ENCODE data around the gene PHF5A. TPM values are rescaled to one million over a fixed set of nuclear protein-coding genes. Genes with fewer than 3 reads are reported as not detected.

Gene PHF5A
- total RNA-seq, 2 donors from 2014 or later: 27.5 to 33.5 TPM

DNA sequence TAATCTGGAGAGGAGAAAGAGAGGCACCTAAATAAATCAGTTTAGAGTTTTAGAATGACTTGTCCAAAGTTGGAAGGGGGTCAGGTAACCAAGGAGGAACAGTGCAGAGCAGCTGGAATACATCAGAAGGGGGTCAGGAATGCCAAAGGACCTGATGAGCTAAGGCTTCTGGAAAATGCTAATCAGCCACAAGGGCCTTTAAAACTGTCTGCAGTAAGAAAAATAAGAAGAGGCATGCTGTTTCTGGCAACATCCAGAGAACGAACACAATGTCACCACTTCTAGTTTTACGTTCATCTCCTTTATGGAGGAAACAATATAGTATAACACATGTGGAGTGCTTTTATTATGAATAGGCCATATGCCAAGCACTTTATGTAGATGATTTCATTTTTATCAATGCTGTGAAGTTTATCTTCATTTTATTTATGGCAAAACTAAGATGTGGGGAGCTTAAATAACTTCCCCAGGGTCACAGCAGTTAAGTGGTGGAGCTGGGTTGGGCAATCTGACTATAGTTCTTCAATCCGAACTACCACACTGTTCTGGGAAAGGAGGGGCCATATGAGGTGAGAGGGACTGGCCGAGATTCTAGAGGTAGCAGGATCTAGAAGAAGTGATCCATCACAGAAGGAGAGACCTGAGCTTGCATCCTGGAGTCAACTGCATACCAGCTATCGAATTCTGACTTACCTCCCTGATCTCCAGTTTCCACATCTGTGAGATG, 23.0 kb upstream of the PHF5A start:
- DNase-seq (ENCODE audit: low spot score): no peak
- intact Hi-C loops (cut with DNase I): loop anchor here in 1 of 2 donors (2.0 kb wide), 1 partner anchor 47 kb away; no protein-coding TSS in a partner anchor

DNA sequence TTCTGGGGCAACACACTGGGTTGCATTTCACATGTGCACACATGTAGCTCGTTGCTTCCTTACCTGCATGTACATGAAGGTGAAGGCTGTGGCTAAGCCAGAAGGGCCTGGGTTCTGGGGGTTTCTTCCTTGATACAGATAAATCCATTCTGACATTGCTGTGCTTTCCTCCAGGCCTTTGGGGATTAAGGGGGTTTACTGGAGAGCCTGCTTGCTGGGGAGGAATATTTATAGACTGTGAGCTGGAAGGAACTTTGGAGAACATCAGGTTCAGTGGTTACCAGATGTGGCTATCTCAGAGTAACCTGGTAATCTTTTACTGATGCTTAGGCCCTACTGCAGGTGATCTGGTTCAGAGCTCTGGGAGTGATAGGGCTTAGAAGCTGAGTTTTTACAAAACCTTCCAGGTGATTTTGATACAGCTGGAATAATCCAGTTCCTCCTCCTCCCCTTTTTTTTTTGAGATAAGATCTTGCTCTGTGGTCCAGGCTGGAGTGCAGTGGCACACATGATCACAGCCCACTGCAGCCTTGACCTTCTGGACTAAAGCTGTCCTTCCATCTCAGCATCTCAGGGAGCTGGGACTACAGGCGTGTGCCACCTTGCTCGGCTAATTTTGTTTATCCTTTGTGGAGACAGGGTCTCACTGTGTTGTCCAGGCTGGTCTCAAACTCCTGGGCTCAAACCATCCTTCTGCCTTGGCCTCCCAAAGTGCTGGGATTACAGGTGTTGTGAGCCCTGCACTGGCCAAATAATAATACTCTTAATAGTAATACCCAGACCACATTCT, 20.3 kb upstream of the PHF5A start:
- DNase-seq (ENCODE audit: low spot score): peak; percentile 45
- intact Hi-C loops (cut with DNase I): no loop called here

DNA sequence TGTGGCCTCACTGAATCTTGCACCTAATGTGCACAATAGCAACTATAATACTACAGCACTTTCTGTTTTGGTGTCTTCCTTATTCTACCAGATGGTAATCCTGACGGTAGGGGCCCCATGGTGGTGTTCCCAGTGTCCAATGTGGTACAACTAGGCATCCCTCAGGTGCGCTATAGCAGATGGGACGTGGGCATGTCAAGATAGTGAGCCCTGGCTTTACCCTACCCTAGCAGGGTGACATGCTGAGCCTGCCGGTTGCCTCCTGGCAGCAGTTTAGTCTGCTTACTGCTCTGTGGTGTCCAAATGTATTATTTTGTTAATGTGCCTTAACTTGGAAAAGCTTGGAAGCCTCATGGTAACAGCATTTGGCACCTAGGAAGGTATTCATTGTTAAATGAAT, 19.6 kb upstream of the PHF5A start:
- peak; percentile 43 for DNase-seq (ENCODE audit: low spot score)
- intact Hi-C loops (cut with DNase I): no loop called here

DNA sequence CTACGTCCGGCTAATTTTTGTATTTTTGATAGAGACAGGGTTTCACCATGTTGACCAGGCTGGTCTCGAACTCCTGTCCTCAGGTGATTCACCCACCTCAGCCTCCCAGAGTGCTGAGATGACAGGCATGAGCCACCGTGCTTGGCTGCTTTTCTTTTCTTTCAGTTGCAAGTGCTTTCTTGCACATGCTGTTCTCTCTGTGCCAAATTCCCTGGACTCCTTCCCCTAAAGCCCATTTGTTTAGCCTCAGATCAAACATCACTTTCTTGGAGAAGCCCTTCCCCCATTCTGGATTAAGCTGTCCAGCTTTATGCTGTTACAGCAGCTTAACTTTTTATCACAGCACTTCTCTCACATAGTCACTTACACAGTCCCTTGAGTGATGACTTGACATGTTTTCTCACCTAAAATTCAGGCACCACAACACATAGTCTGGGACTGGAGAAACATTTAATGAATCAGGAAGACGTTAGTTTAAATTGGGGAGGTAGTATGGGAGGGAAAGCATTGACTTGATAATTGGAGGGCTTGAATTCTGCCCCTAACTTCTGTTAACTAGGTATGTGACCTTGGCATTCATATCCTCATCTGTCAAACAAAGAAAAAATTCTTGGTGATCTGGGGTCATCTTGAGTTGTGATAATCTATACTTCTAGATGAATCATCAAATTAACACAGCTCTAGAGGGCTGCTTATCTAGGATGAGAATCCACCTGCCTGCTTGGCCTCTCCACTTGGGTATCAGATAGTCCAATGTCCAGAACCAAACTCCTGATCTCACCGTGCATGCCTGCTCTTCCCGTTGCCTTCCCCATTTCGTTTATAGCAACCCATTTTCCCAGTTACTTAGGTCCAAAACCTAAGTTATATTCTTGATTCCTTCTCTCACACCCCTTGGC, 18.8 kb upstream of the PHF5A start:
- intact Hi-C loops (cut with DNase I): no loop called here
- peak; percentile 22 for DNase-seq (ENCODE audit: low spot score)

DNA sequence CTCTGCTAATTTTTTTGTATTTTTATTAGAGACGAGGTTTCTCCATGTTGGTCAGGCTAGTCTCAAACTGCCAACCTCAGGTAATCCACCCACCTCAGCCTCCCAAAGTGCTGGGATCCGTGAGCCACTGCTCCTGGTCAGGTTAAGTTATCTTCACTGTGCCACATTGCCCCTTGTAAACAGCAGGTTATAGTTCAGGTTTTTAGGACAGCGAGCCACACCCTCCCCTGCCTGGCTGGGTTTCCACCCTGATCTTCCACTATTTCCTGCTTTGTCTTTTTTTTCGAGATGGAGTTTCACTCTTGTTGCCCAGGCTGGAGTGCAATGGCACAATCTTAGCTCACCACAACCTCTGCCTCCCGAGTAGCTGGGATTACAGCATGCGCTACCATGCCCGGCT, 16.5 kb upstream of the PHF5A start:
- peak; percentile 24 for DNase-seq (ENCODE audit: low spot score)
- intact Hi-C loops (cut with DNase I): no loop called here

DNA sequence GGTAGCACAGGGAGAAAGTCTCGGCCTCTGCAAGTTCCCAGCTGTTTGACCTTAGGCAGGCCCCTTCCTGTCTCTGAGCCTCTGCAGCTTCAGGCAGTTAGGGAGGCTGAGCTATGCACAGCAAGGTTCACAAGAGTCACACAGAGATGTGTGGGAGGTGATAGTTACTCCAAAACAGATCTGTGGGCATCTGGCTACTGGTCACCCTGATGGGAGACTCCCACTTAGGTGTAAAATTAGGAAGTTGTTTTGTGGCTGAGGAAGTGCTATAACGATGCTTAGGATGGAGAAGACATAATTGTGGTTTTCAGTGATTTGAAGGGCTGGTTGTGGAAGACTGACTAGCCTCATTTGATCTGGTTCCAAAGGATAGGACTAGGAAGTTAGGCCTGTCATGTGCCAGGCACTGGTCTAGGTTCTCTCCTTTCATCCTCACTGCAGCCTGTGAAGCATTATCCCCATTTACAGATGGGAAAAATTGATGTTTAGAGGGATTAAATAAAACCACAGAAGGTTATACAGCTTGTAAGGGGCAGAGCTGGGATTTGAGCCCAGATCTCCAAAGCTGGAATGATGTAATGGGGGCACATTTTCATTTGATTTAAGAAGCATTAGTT, 13.9 kb upstream of the PHF5A start:
- DNase-seq (ENCODE audit: low spot score): no peak
- intact Hi-C loops (cut with DNase I): no loop called here

DNA sequence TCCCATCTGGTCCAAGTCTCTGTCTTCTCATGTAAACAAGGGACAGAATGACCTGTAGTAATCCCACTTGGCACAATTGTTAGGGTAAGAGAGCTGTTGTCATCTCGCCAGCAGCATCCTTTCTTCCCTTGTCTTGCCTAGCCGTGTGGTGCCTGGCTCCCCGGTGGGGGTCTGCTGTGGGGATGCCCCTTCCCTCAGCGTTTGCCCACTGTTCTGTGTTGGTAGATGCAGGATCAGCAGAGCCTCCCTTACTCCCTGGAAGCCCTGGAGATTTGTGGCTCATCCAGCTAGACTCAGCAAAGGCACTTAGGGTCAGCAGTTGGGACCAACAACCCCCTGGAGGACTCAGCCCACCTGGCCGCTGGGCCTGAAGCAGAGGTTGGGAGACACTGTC, 13.4 kb upstream of the PHF5A start:
- peak; percentile 55 for DNase-seq (ENCODE audit: low spot score)
- intact Hi-C loops (cut with DNase I): no loop called here

DNA sequence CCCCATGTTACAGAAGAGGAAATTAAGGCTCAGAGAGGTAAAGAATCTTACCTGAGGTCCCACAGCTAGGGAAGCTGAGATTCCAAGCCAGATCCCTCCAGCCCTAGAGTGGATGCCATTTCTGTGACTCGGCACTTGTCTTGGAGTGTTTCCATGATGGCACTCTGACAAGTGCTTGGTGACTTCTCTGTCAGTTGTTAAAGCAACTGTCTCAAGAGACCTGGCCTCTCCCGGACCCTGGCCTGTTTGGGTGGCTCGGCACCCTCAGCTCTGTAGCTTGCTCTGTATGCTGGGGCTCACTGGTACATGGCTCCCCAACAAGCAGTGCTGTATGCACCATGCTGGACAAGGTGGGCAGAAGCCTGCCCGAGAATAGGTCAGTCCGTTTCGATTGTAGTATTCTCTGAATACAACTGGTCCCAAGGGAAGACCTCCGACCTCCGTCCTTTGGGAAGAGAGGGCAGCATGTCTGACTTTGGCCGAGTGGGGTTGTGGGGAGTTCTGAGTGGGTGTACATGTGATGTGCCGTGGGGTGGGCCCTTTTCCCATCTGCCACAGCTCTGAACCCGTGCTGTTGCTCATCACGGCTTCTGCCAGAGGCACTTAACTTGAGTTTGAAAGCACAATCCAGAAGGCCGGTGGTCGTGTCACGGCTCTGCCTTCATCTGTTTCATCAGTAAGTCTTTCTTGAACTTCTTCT, 12.8 kb upstream of the PHF5A start:
- intact Hi-C loops (cut with DNase I): no loop called here
- DNase-seq (ENCODE audit: low spot score): peak; percentile 65

DNA sequence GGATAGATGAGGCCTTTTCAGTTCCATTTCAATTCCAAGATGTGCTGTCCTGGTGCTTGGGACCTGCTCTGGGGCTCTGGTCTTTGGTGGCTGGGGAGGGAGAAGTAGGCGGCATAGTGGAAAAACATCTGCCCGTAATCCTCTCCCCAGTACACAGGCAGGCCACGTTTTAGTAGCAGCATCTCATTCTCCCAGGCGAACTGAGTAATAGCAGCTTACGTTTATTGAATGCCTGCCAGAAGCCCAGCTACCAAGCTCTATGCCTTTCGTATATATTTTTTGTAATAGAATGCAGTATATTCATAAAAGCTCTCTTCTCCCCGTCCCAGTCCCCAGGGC, 11.9 kb upstream of the PHF5A start:
- peak; percentile 37 for DNase-seq (ENCODE audit: low spot score)
- intact Hi-C loops (cut with DNase I): no loop called here

DNA sequence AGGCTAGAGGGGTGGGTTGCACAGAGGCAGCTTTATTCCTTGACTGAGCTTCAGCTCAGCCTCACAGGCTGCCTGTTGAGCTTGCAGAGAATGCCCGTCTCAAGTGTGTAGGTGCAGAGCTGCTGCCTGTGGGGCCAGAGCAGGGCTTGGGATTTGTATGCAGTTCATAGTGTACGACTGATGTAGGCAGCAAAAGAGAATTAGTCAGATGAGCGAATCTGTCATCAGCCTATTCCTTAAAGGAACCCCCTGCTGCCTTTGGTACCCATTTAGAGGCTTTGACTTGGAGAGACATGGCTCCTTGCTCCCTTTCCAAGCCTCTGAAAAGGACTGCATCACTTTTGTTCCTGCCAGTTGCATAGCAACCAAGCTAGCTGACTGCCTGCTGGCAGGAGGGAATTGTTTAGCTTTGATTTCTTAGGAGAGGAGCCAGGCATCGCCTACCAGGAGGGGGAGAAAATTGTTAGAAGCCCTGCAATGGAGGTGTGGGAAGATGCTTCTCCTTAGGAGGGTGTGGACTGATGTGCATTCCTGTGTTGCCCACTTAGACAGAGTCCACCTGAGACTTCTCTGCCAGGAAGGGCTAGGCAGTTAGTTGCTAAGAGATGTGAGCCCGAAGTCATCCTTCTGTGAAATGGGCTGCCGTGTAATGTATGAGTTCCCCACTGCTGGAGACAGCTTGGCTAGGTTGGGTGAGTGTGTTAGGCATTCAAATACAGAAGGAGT, 11.3 kb upstream of the PHF5A start:
- intact Hi-C loops (cut with DNase I): loop anchor here in 1 of 2 donors (5.0 kb wide), 1 partner anchor 32 kb away; no protein-coding TSS in a partner anchor
- DNase-seq (ENCODE audit: low spot score): peak; percentile 29

DNA sequence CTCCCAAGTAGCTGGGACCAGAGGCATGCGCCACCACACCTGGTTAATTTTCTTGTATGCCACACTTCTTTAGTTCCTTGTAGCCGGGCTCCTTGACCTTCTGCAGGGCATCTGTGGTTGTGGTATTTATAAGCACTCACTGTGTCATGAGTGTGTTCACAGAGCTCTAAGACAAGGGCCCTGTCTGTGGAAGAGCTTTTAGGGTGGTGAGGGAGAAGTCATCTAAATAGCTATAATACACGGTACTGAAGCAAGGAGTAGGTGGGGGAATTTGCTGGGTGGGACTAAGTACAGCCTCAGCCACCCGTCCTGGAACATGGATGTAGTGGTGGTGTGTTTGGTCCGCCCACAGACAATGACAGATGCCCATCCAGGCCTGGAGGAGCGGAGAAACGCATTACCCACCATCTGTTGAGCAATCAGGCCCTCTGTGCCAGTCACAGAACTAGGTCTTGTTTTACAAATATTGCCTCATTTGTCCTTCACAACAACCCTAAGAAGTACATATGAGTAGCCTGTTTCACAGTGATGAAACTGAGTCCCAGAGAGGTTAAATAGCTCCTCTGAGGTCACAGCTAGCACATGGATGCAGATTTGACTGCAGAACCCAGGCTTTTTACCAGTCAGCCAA, 10.5 kb upstream of the PHF5A start:
- DNase-seq (ENCODE audit: low spot score): peak; percentile 38
- intact Hi-C loops (cut with DNase I): loop anchor here in 1 of 2 donors (5.0 kb wide), 1 partner anchor 33 kb away; no protein-coding TSS in a partner anchor

DNA sequence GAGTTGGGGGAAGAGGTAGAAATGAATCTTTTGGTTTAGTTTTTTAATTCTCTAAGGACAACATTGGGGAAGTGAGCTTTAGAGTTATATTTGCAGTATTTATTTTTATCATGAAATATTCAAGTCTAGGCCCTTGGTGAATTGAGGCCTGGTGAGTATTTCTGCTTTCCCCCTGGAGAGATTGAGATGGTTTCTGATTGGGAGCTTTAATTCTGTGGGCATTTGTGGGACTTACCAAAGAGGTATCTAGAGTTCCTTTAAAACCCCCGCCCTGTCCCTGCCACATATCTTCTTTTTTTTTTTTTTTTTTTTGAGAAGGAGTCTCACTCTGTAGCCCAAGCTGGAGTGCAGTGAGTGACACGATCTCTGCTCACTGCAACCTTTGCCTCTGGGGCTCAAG, 10.0 kb upstream of the PHF5A start:
- DNase-seq (ENCODE audit: low spot score): peak; percentile 19
- intact Hi-C loops (cut with DNase I): loop anchor here in 1 of 2 donors (5.0 kb wide), 1 partner anchor 34 kb away; no protein-coding TSS in a partner anchor

DNA sequence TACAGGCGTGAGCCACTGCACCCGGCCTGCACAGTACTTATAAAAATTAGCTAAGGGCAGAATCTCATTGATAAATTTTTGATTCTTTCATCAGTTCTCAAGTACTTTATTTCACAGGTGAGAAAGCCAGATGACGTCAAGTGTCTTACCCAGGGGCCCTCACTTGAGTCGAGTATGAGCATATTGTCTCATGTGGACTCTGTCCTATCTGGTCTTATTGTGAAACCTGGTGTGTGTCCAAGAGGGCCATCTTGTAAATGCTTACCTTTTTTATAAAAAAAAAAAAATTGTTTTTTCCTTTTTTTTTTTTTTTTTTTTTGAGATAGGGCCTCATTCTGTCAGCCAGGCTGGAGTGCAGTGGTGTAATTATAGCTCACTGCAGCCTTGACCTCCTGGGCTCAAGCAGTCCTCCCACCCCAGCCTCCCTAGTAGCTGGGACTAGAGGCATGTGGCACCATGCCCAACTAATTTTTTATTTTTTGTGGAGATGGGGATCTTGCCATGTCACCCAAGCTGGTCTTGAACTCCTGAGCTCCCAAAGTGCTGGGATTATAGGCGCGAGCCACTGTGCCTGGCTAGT, 6.5 kb upstream of the PHF5A start:
- DNase-seq (ENCODE audit: low spot score): no peak
- intact Hi-C loops (cut with DNase I): loop anchor here in 1 of 2 donors (5.0 kb wide), 1 partner anchor 37 kb away; no protein-coding TSS in a partner anchor

DNA sequence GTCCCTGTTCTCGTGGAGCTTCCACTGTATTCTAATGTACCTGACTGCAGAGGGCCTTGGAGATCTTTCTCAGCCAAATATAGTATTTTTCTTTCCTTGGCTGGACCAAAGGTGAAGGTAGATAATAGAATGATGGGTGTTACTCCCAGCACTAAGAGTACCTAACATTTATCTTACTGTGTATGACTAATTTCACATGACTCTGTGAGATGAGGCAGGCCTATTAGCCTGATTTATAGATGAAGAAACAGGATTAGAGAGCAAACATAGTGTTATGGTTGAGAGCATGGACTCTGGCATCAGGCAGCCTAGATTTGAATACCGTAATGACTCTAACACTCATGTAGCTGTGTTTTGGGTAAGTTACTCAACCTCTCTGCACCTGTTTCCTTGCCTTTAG, 3.1 kb upstream of the PHF5A start:
- DNase-seq (ENCODE audit: low spot score): no peak
- intact Hi-C loops (cut with DNase I): no loop called here

DNA sequence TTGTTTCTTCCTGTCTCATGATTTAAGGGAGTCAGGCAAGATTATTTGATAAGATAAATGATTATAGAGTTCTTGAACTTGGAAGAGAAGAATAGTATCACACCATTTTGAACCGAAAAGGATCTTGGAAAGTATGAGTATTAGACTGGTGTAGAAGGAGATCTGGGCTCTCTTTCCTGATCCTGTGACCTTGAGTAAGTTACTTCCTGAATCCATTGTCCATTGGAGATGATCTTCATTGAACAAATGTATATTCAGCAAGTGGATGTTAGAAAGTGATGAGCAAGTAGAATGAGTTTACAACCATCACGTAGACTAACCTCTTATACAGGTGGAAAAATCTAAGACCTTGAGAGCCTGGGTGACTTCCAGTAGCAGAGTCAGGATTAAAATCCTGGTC, 2.4 kb upstream of the PHF5A start:
- DNase-seq (ENCODE audit: low spot score): no peak
- intact Hi-C loops (cut with DNase I): no loop called here

DNA sequence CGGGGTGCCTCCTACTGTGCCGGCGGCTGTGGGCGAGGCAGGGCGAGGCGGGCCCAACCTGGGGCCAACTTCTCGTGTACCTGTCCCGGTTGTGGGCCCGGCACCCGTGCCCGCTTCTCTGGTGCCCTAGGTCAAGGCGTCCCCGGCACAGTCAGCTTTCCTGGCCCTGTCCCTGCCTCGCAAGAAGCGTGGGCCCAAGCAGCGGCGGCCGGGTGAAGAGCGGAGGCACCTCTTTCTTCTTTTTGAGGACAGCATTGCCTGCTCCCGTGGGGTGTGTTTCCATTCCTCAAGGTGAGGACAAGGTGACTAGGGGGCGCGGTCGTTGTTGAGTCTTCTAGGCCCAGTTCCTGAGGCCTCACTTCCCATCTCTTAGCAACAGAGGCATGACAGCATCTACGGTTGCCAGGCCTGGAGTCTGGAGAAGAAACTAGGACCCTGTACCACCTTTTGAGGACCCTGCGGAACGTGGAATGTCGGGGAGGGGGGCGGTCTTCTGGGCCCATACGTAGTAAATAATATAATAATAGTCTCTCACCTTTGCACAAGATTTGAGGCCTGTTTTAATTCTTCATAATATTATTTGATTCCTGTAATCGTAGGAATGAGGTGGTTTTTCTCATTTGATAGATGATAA, 843 bp upstream of the PHF5A start:
- no peak for DNase-seq (ENCODE audit: low spot score)
- intact Hi-C loops (cut with DNase I): no loop called here

DNA sequence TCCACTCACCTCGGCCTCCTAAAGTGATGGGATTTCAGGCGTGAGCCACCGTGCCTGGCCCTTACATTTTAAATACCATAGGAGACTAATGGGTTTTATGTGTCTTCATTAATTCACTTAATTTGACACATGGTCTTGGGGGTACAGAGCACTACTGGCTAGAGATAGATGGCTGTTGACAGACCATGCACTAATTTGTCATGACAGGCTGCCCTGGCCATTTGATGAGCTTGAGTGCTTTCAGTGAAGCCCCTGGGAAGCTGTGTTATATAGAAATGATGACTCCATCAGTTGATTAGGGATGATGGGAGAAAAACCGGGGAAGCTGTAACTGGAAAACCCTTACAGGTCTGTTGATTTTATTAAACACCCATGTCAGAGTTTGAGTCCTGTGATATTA, 6.6 kb downstream of the PHF5A start:
- intact Hi-C loops (cut with DNase I): no loop called here
- no peak for DNase-seq (ENCODE audit: low spot score)

All from posterior vena cava (tissue), 2 donors.